Upper lobe of right lung (tissue), 1 donor: ENCODE data around the gene OSBPL2. TPM values are rescaled to one million over a fixed set of nuclear protein-coding genes. Genes with fewer than 3 reads are reported as not detected.
A peak's percentile ranks its signal among the peaks of the same experiment; 100 is the strongest.

Source experiments
- ATAC-seq: fragments of 200-7000 bp; cut with Tn5 transposase; one replicate; pipeline ENCODE4 v1.9.1; 2020; ENCODE audit warnings: mild to moderate bottlenecking, moderate library complexity
- DNase-seq: peaks from one replicate; pipeline ENCODE4 v3.0.0-alpha.2; 2020
- H3K27ac ChIP-seq: fragments of 200-600 bp; one replicate; pipeline ENCODE4 v1.8.0; 2022
- H3K27me3 ChIP-seq: fragments of 200-600 bp; one replicate; pipeline ENCODE4 v1.8.0; 2022; ENCODE audit warnings: mild to moderate bottlenecking
- H3K36me3 ChIP-seq: fragments of 200-600 bp; one replicate; pipeline ENCODE4 v1.8.0; 2022
- H3K4me1 ChIP-seq: fragments of 200-600 bp; one replicate; pipeline ENCODE4 v1.8.0; 2022
- H3K4me3 ChIP-seq: fragments of 200-600 bp; one replicate; pipeline ENCODE4 v1.8.0; 2022; ENCODE audit warnings: mild to moderate bottlenecking
- H3K9me3 ChIP-seq: fragments of 200-600 bp; one replicate; pipeline ENCODE4 v1.8.0; 2022
- intact Hi-C: fragments of 100-400 bp; cut with DNase I; formaldehyde crosslinking; loops from one replicate; pipeline ENCODE4 v1.11.0; 2022
- total RNA-seq: library from RNA; stranded (reverse); fragmentation: NEBNext Ultra II Directional; extraction: Animal tissue kit (Norgen Biotek cat#: 25700); gene quantifications from one replicate; pipeline ENCODE4 v1.2.1, GENCODE V29; 2021
- TF ChIP-seq, protein P1 (sequence below): fragments of 200-600 bp; IDR thresholded peaks from one replicate; pipeline ENCODE4 v1.8.0; 2022; ENCODE audit warnings: antibody characterized with exemption
- donor health status: DM: no; HTN: yes; CAD: no; lungs with severe emphysema.

The OSBPL2 gene
- total RNA-seq, 1 donor from 2014 or later = 52.3 TPM

DNA sequence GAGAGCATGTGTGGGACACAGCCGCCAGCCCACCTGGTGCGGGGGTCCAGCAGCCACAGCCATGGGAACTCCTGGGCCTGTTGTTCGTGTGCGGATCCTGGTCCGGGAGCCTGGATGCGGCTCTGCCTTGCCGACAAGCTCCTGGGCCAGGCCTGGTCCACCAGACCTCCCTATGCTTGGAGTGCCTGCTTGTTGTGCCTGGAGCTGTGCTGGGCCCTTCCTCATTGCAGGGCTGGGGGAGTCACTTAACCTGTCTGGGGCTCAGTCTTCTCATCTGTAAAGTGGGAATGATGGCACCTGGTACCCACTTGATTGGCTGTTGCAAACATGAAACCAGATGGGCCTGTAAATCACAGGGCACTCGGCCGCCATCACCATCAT is 2.6 kb upstream of the OSBPL2 start:
- TF ChIP-seq, protein P1, sequence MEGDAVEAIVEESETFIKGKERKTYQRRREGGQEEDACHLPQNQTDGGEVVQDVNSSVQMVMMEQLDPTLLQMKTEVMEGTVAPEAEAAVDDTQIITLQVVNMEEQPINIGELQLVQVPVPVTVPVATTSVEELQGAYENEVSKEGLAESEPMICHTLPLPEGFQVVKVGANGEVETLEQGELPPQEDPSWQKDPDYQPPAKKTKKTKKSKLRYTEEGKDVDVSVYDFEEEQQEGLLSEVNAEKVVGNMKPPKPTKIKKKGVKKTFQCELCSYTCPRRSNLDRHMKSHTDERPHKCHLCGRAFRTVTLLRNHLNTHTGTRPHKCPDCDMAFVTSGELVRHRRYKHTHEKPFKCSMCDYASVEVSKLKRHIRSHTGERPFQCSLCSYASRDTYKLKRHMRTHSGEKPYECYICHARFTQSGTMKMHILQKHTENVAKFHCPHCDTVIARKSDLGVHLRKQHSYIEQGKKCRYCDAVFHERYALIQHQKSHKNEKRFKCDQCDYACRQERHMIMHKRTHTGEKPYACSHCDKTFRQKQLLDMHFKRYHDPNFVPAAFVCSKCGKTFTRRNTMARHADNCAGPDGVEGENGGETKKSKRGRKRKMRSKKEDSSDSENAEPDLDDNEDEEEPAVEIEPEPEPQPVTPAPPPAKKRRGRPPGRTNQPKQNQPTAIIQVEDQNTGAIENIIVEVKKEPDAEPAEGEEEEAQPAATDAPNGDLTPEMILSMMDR = no peak
- intact Hi-C loops = no loop called here

DNA sequence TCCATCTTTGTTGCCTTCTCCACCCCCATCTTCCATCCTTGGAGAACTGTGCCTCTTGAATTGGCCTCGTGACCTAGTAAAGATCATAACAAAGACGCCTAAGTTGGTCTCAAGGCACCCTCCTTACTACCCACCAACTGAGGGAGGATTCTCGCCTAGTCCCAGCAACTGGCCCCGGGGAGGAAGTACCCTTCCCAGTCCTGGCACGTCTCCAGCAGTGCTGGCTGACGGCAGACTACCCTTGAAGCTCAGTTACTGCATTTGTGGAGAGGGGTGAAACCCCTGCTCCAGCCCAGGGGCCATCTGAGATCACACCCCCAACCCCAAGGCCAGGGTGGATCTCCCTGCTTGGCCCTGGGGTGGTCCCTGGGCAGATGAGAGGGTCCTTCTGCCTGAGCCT is 2.1 kb upstream of the OSBPL2 start:
- Histone ChIP-seq H3K9me3 (no peaks in the 10 kb centered on the region), H3K4me1 (peaks cover 14% of the 10 kb centered on the region), H3K27ac (no peak overlapping the region), H3K27me3 (no peaks in the 10 kb centered on the region), H3K36me3 (no peaks in the 10 kb centered on the region), H3K4me3 (no peak overlapping the region)
- TF ChIP-seq, protein P1 = no peak
- intact Hi-C loops = no loop called here
- ATAC-seq = no peak
- no peak for DNase-seq

More for the DNA sequence above, 2.6 kb upstream of the OSBPL2 start:
- peaks cover 12% of the 10 kb centered on the region for H3K4me1 ChIP-seq
- no peak for ATAC-seq
- H3K36me3 ChIP-seq = no peaks in the 10 kb centered on the region
- no peak overlapping the region for H3K4me3 ChIP-seq
- no peak for DNase-seq
- no peaks in the 10 kb centered on the region for H3K27me3 ChIP-seq
- H3K27ac ChIP-seq = no peak overlapping the region
- H3K9me3 ChIP-seq = no peaks in the 10 kb centered on the region

DNA sequence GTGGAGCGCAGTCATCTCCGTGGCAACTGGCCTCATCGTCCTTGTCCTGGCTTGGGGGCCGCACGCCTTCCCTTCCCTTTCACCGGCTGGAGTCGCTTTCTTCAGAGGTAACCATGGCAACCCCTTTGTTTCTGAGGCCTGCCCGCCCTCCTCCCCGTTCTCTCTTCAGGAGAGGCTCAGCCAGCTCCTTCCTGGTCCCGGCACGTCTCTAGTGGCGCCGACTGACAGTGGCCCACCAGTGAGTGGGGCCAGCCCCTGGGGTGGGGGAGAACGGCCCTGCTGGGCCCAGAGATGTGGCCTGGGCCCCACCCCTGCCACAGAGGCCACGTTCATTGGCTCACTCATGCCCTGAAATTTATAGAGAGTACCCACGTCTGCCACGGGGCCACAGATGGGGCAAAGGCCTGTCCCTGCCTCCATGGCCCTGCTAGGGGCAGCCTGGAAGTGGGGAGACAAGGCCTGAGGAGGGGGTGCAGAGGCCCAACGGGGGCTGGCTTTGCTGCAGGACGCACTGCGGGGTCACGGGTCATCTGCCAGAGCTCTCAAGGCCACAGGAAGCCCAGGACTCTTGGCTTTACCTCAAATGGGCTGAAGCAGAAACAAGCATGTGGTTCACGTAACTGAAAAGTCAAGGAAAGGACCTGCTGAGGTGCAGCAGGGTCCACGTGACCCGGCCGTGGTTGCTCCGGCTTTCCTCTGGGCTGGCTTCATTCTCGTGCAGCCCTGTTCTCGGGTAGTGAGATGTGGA is 1.4 kb upstream of the OSBPL2 start:
- intact Hi-C loops = no loop called here
- H3K27me3 ChIP-seq = no peaks in the 10 kb centered on the region
- H3K9me3 ChIP-seq = no peaks in the 10 kb centered on the region
- peaks cover 1% of the 10 kb centered on the region for H3K36me3 ChIP-seq
- no peak for DNase-seq
- H3K4me3 ChIP-seq = no peak overlapping the region
- H3K27ac ChIP-seq = no peak overlapping the region
- no peak for ATAC-seq
- TF ChIP-seq, protein P1 = no peak
- H3K4me1 ChIP-seq = peaks cover 18% of the 10 kb centered on the region

DNA sequence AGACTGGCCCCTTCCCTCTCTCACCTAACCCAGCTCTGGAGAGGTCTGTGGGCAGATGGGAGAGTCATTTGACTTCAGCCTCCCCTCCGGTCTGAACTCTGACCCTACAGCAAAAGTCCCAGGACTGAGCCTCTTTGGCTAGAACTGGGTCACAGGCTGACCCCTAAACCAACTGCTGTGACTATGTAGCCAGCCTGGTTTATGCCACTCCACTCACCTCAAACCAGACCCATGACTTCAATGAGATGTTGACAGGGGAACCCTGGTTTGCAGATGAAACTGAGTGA is 864 bp upstream of the OSBPL2 start:
- ATAC-seq = no peak
- H3K27ac ChIP-seq = no peak overlapping the region
- H3K27me3 ChIP-seq = no peaks in the 10 kb centered on the region
- peaks cover 21% of the 10 kb centered on the region for H3K4me1 ChIP-seq
- peaks cover 6% of the 10 kb centered on the region for H3K36me3 ChIP-seq
- intact Hi-C loops = no loop called here
- no peak for DNase-seq
- H3K9me3 ChIP-seq = no peaks in the 10 kb centered on the region
- TF ChIP-seq, protein P1 = no peak
- peak overlapping the region; percentile 57 for H3K4me3 ChIP-seq

DNA sequence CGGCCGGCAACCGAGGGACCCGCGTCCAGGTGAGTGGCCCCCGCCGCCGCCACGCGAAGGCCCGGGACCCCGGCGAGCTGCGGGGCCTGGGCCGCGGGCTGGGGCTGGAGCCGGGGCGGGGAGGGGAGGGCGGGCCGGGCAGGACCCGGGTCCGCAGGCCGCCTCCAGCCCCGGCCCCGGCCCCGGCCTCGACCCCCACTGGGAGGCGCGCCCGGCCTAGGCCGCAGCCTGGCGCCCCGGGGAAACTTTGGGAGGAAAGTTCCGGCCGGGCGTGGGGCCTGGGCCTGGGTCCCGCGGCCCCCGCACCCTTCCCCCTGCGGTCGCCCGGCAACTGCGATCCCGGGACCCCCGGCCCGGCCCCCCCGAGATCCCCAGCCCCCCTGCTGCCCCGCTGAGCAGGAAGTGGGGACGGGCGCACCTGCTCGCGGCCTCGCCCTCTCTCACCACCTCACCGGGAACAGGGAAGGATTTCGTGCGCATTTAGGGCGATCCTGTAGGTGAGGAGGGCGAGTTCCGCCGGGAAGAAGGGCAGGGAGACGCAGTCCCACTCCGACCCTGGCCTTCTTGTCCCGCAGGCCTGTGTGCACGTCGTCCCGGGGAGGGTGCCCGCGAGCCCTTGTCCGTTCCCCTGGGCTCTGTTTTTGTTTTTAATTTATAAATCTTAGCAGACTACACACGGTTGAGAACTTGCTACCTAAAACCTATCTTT is 402 bp downstream of the OSBPL2 start:
- Histone ChIP-seq H3K27me3 (no peaks in the 10 kb centered on the region), H3K4me3 (peak overlapping the region; percentile 78), H3K4me1 (peaks cover 21% of the 10 kb centered on the region), H3K27ac (peak overlapping the region; percentile 85), H3K9me3 (no peaks in the 10 kb centered on the region), H3K36me3 (peaks cover 8% of the 10 kb centered on the region)
- TF ChIP-seq, protein P1 = no peak
- peak; percentile 0 for ATAC-seq
- intact Hi-C loops = no loop called here
- no peak for DNase-seq
